Liver (tissue), 9 donors: ENCODE measurements around the gene RPH3AL. TPM values are rescaled to one million over a fixed set of nuclear protein-coding genes. Genes with fewer than 3 reads are reported as not detected.

Source experiments
- DNase-seq: peaks from one replicate; pipeline ENCODE4 v3.0.0-alpha.2; 2017; ENCODE audit warnings: low spot score
- H3K27ac ChIP-seq, 2 donors: one replicate each; pipeline ENCODE4 v1.7.0; 2013; ENCODE audit warnings: inconsistent platforms in 2 of 2, low read length in 2 of 2, control low read depth in 1 of 2, low read depth in 1 of 2, mild to moderate bottlenecking in 1 of 2
- H3K27me3 ChIP-seq, 4 donors: one replicate each; pipeline versions ENCODE4 v1.6.1 to v1.7.0; 2013; ENCODE audit warnings: low read length in 3 of 4, inconsistent platforms in 1 of 4, mild to moderate bottlenecking in 1 of 4, moderate library complexity in 1 of 4; ENCODE audit not compliant: control insufficient read depth in 4 of 4, insufficient read depth in 4 of 4
- H3K36me3 ChIP-seq, 4 donors: one replicate each; pipeline versions ENCODE4 v1.6.1 to v1.7.0; 2013; ENCODE audit warnings: low read length in 3 of 4, mild to moderate bottlenecking in 3 of 4, low read depth in 1 of 4, moderate library complexity in 1 of 4; ENCODE audit not compliant: control insufficient read depth in 4 of 4, insufficient read depth in 3 of 4
- H3K4me1 ChIP-seq, 4 donors: one replicate each; pipeline versions ENCODE4 v1.6.1 to v1.7.0; 2013; ENCODE audit warnings: low read length in 3 of 4, mild to moderate bottlenecking in 3 of 4, moderate library complexity in 1 of 4; ENCODE audit not compliant: control insufficient read depth in 4 of 4, insufficient read depth in 4 of 4
- H3K4me3 ChIP-seq, 3 donors: one replicate each; pipeline versions ENCODE4 v1.6.1 to v1.7.0; 2013; ENCODE audit warnings: low read length in 3 of 3, control low read depth in 1 of 3, low read depth in 1 of 3, mild to moderate bottlenecking in 1 of 3
- H3K9ac ChIP-seq, 2 donors: one replicate each; pipeline ENCODE4 v1.7.0; 2013; ENCODE audit warnings: low read length in 2 of 2, mild to moderate bottlenecking in 2 of 2, moderate library complexity in 2 of 2, control low read depth in 1 of 2, low read depth in 1 of 2
- H3K9me3 ChIP-seq, 4 donors: one replicate each; pipeline versions ENCODE4 v1.6.1 to v1.7.0; 2013; ENCODE audit warnings: low read length in 3 of 4; ENCODE audit not compliant: control insufficient read depth in 4 of 4
- ATF3 ChIP-seq: IDR thresholded peaks from 2 replicates; pipeline ENCODE4 v1.6.1; 2016; ENCODE audit warnings: antibody characterized with exemption
- CTCF ChIP-seq: fragments of 150-350 bp; IDR thresholded peaks from 2 replicates; pipeline ENCODE4 v1.5.1; 2017; ENCODE audit warnings: improper control_type of control experiment, low read depth, low read length; ENCODE audit not compliant: missing input control
- EGR1 ChIP-seq, 2 donors: IDR thresholded peaks; 2 replicates each; pipeline ENCODE4 v1.6.1; 2016 to 2018; ENCODE audit warnings: antibody characterized with exemption in 2 of 2, low read depth in 2 of 2
- FOXA2 ChIP-seq: IDR thresholded peaks from 2 replicates; pipeline ENCODE4 v1.6.1; 2016; ENCODE audit warnings: antibody characterized with exemption
- GABPA ChIP-seq, 2 donors: IDR thresholded peaks in 1 of 2; conservative IDR thresholded peaks in 1 of 2; 2 replicates each; pipeline ENCODE4 v1.6.1; 2016; ENCODE audit warnings: antibody characterized with exemption in 2 of 2, mild to moderate bottlenecking in 1 of 2, moderate library complexity in 1 of 2
- HNF4A ChIP-seq, 2 donors: conservative IDR thresholded peaks; 2 replicates each; pipeline ENCODE4 v1.6.1; 2016; ENCODE audit warnings: antibody characterized with exemption in 2 of 2, mild to moderate bottlenecking in 2 of 2
- HNF4G ChIP-seq: IDR thresholded peaks from 2 replicates; pipeline ENCODE4 v1.6.1; 2016; ENCODE audit warnings: antibody characterized with exemption
- JUND ChIP-seq, 2 donors: IDR thresholded peaks; 2 replicates each; pipeline ENCODE4 v1.6.1; 2016; ENCODE audit warnings: antibody characterized with exemption in 2 of 2
- MAX ChIP-seq: IDR thresholded peaks from 2 replicates; pipeline ENCODE4 v1.6.1; 2016; ENCODE audit warnings: antibody characterized with exemption
- NR2F2 ChIP-seq: IDR thresholded peaks from 2 replicates; pipeline ENCODE4 v1.6.1; 2016; ENCODE audit warnings: antibody characterized with exemption
- RAD21 ChIP-seq, 2 donors: IDR thresholded peaks; 2 replicates each; pipeline ENCODE4 v1.6.1; 2016; ENCODE audit warnings: antibody characterized with exemption in 2 of 2, mild to moderate bottlenecking in 2 of 2
- REST ChIP-seq: IDR thresholded peaks from 2 replicates; pipeline ENCODE4 v1.6.1; 2016; ENCODE audit warnings: antibody characterized with exemption, mild to moderate bottlenecking
- RXRA ChIP-seq, 2 donors: IDR thresholded peaks; 2 replicates each; pipeline ENCODE4 v1.6.1; 2017 to 2018; ENCODE audit warnings: antibody characterized with exemption in 2 of 2, mild to moderate bottlenecking in 1 of 2
- SP1 ChIP-seq: IDR thresholded peaks from 2 replicates; pipeline ENCODE4 v1.6.1; 2018; ENCODE audit warnings: antibody characterized with exemption, mild to moderate bottlenecking
- TAF1 ChIP-seq: conservative IDR thresholded peaks from 2 replicates; pipeline ENCODE4 v1.6.1; 2016; ENCODE audit warnings: antibody characterized with exemption, mild to moderate bottlenecking
- YY1 ChIP-seq: IDR thresholded peaks from 2 replicates; pipeline ENCODE4 v1.6.1; 2016; ENCODE audit warnings: antibody characterized with exemption, mild to moderate bottlenecking
- ZBTB33 ChIP-seq: IDR thresholded peaks from 2 replicates; pipeline ENCODE4 v1.6.1; 2016; ENCODE audit warnings: antibody characterized with exemption
- WGBS: extraction: QIAGEN DNeasy Blood & Tissue Kit; methylation state at CpG from one replicate; pipeline ENCODE4 v1.1.7; 2013; 5-methylcytosine and 5-hydroxymethylcytosine counted together
- polyA plus RNA-seq, 2 donors: library from polyadenylated mRNA; stranded (reverse) in 1 of 2; unstranded in 1 of 2; fragments of 200-250 nt in 1 of 2; fragments of >200 nt in 1 of 2; fragmentation: Nextera tagmentation in 1 of 2; extraction: Ambion mirVana in 1 of 2; gene quantifications; one replicate each; pipeline versions ENCODE4 v1.2.1 to v1.2.3, GENCODE V29; 2013 to 2015
- total RNA-seq, 2 donors: library from RNA; depleted of rRNA; stranded (reverse); fragments of >200 nt; gene quantifications; one replicate each; pipeline ENCODE4 v1.2.3, GENCODE V29; 2014
- donor health status: healthy.
- donor health status: healthy.
- donor health status: healthy.
- donor health status: healthy.
- donor health status: healthy.

Gene RPH3AL
- total and polyA plus RNA-seq, 4 donors: 8.5 to 52.5 (median 13.9) TPM

GRCh38 chr17:266701-267667 is 85.6 kb downstream of the RPH3AL start (continued):
- no peak for TF ChIP-seq ATF3
- no peak for TF ChIP-seq JUND (IDR thresholded peaks at IDR 0.05)
- TF ChIP-seq REST: no peak
- TF ChIP-seq YY1: no peak
- no peak for TF ChIP-seq TAF1

- Histone ChIP-seq H3K27me3 (no peaks in the 10 kb centered on the region), H3K36me3 (peaks cover 0 to 13% (median 5%) of the 10 kb centered on the region in 4 donors), H3K4me3 (no peak overlapping the region), H3K9ac (no peak overlapping the region), H3K4me1 (no peaks in the 10 kb centered on the region), H3K9me3 (no peaks in the 10 kb centered on the region), H3K27ac (no peak overlapping the region)
- TF ChIP-seq TAF1 (no peak), ZBTB33 (no peak), NR2F2 (no peak), SP1 (no peak), RAD21 (IDR thresholded peaks at IDR 0.05) (no peak), FOXA2 (no peak), RXRA (IDR thresholded peaks at IDR 0.05) (no peak), ATF3 (no peak), CTCF (no peak), HNF4G (no peak), HNF4A (conservative IDR thresholded peaks at IDR 0.05) (no peak), JUND (IDR thresholded peaks at IDR 0.05) (no peak), EGR1 (IDR thresholded peaks at IDR 0.05; ENCODE audit: low read depth in 2 of 2) (no peak), REST (no peak), GABPA (IDR thresholded peaks at IDR 0.05 in 1 of 2, conservative IDR thresholded peaks at IDR 0.05 in 1 of 2) (no peak), MAX (no peak), YY1 (no peak)
- no peak for DNase-seq
- whole genome bisulfite sequencing: 94% methylated on average over 6 of the region's 6 CpGs
Observed at GRCh38 chr17:266219-266618, 86.4 kb downstream of the RPH3AL start.
